Measurements from ENCODE around the gene CIAO3. TPM values are rescaled to one million over a fixed set of nuclear protein-coding genes. Genes with fewer than 3 reads are reported as not detected.
A peak's percentile ranks its signal among the peaks of the same experiment; 100 is the strongest.

The CIAO3 gene
- total RNA-seq, 1 experiment from 2014 or later, result 32.8 TPM

DNA sequence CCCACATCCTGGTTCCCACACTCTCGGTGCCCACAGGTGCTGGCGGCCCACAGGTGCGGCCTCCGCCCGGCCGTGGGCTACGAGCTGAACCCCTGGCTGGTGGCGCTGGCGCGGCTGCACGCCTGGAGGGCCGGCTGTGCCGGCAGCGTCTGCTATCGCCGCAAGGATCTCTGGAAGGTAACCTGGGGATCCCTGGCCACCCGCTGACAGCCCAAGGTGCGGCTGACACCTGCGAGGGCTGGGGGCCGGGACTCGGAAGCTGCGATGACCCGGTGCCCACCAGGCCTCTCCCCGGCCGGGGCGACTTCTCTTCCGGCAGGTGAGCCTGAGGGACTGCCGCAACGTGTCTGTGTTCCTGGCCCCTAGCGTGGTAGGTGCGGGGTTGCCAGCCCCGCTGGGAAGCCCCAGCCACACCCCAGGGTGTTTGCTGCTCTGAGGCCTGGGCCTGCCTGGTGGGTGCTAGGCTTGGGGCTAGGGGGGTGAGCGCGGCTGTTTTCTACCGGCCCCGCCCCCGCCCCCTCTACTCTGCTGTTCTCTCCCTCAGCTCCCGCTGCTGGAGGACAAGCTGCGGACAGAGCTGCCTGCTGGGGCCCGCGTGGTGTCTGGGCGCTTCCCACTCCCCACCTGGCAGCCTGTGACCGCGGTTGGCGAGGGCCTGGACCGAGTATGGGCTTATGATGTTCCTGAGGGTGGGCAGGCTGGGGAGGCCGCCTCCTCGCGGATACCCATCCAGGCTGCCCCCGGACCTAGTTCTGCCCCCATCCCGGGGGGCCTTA lies 18.8 kb downstream of the CIAO3 start (continued):
- no peak for TF ChIP-seq CEBPB (IDR thresholded peaks at IDR 0.05; ENCODE audit: low read depth)

DNA sequence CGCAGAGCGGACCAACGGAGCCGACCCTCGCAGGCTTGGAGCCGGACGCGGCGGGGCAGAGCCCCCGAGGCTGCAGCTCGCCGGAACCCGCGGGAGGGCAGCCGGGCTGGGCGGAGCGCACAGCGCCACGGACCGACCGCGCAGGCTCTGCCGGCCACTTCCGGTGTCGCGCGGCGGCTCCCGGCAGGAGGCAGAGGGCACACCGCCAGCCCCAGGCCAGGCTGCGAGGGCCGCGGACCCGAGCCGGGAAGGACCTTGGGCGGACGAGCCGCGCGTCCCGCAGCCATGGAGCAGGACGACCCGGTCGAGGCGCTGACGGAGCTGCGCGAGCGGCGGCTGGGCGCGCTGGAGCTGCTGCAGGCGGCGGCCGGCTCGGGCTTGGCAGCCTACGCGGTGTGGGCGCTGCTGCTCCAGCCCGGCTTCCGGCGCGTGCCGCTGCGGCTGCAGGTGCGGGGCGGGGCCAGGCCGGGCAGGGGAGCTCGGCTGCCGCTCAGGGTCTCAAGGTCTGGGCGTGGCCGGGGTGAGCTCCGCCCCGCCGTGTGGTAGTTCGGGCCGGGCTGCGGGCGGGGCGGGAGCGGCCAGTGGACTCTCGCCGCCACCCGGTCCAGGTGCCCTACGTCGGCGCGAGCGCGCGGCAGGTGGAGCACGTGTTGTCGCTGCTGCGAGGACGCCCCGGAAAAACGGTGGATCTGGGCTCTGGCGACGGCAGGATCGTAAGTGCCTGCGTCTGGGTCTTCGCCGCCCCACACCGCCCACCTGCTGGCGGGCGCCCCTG lies 19.6 kb downstream of the CIAO3 start, which contains the start of gene ANTKMT:
ANTKMT (plus strand) TSS at position 157 of the 775 bp plus-strand sequence; CDS start at position 286, 129 bp downstream.
- Histone ChIP-seq H3K9ac (ENCODE audit: low read length) (peak within 1 kb of the TSS; percentile 98), H3K9me2 (ENCODE audit: insufficient read depth) (no peaks in the 10 kb centered on the region), H3K9me3 (ENCODE audit: control insufficient read depth in 1 of 2, insufficient read depth in 1 of 2, low read depth in 1 of 2, low read length in 2 of 2) (no peaks in the 10 kb centered on the region), H3K27me3 (ENCODE audit: insufficient read depth, low read length) (no peaks in the 10 kb centered on the region), H3K4me2 (ENCODE audit: low read length) (peak within 1 kb of the TSS; percentile 80), H3K4me1 (ENCODE audit: control insufficient read depth in 1 of 2, insufficient read depth in 2 of 2, low read length in 2 of 2) (peaks cover 33 to 68% of the 10 kb centered on the region in 2 experiments), H3K36me3 (ENCODE audit: control insufficient read depth in 1 of 2, insufficient read depth in 2 of 2, low read length in 2 of 2) (no peaks in the 10 kb centered on the region), H2AFZ (ENCODE audit: low read depth, low read length, poor library complexity, severe bottlenecking) (no peak within 1 kb of the TSS), H3K27ac (ENCODE audit: low read depth, low read length) (peak within 1 kb of the TSS; percentile 100), H3K79me2 (ENCODE audit: insufficient read depth, low read length) (peaks cover 21% of the 10 kb centered on the region), H4K20me1 (ENCODE audit: insufficient read depth) (peaks cover 3% of the 10 kb centered on the region; the same call in 1 of the 2 replicates), H3K4me3 (replicated peaks in 1 of 2; ENCODE audit: low read depth in 1 of 2, low read length in 2 of 2) (peak within 1 kb of the TSS; percentile 82 to 87)
- intact Hi-C loops (cut with micrococcal nuclease), result no loop called here
- TF ChIP-seq TCF7L2 (IDR thresholded peaks at IDR 0.05; ENCODE audit: borderline replicate concordance, extremely low read depth, insufficient read depth, insufficient read length) (peak; percentile 32), FOSL1 (IDR thresholded peaks at IDR 0.05; ENCODE audit: low read depth) (no peak), RAD21 (IDR thresholded peaks at IDR 0.05; ENCODE audit: low read depth) (no peak), CEBPB (IDR thresholded peaks at IDR 0.05; ENCODE audit: low read depth) (no peak), SP1 (IDR thresholded peaks at IDR 0.05; ENCODE audit: low read depth) (no peak), ELF1 (IDR thresholded peaks at IDR 0.05; ENCODE audit: borderline replicate concordance, low read depth) (no peak), ZFX (IDR thresholded peaks at IDR 0.05) (peak; percentile 93), JUND (IDR thresholded peaks at IDR 0.05) (no peak), POLR2AphosphoS5 (IDR thresholded peaks at IDR 0.05; ENCODE audit: low read depth, low read length) (peak; percentile 81), ZNF274 (IDR thresholded peaks at IDR 0.05; ENCODE audit: low read depth, low read length) (no peak), SIN3A (IDR thresholded peaks at IDR 0.05; ENCODE audit: low read depth) (no peak), YY1 (IDR thresholded peaks at IDR 0.05; ENCODE audit: extremely low read depth, insufficient replicate concordance, low read depth, low read length) (peak; percentile 30), CBX3 (IDR thresholded peaks at IDR 0.05; ENCODE audit: low read depth) (no peak), POLR2A (IDR thresholded peaks at IDR 0.05; ENCODE audit: borderline replicate concordance, extremely low read depth, insufficient read depth, insufficient read length) (peak; percentile 90), EZH2phosphoT487 (IDR thresholded peaks at IDR 0.05; ENCODE audit: borderline replicate concordance) (no peak), EZH2 (IDR thresholded peaks at IDR 0.05) (no peak)
- TF ChIP-seq, protein P1, sequence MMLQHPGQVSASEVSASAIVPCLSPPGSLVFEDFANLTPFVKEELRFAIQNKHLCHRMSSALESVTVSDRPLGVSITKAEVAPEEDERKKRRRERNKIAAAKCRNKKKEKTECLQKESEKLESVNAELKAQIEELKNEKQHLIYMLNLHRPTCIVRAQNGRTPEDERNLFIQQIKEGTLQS (IDR thresholded peaks at IDR 0.05), result no peak
- TF ChIP-seq, protein P2, sequence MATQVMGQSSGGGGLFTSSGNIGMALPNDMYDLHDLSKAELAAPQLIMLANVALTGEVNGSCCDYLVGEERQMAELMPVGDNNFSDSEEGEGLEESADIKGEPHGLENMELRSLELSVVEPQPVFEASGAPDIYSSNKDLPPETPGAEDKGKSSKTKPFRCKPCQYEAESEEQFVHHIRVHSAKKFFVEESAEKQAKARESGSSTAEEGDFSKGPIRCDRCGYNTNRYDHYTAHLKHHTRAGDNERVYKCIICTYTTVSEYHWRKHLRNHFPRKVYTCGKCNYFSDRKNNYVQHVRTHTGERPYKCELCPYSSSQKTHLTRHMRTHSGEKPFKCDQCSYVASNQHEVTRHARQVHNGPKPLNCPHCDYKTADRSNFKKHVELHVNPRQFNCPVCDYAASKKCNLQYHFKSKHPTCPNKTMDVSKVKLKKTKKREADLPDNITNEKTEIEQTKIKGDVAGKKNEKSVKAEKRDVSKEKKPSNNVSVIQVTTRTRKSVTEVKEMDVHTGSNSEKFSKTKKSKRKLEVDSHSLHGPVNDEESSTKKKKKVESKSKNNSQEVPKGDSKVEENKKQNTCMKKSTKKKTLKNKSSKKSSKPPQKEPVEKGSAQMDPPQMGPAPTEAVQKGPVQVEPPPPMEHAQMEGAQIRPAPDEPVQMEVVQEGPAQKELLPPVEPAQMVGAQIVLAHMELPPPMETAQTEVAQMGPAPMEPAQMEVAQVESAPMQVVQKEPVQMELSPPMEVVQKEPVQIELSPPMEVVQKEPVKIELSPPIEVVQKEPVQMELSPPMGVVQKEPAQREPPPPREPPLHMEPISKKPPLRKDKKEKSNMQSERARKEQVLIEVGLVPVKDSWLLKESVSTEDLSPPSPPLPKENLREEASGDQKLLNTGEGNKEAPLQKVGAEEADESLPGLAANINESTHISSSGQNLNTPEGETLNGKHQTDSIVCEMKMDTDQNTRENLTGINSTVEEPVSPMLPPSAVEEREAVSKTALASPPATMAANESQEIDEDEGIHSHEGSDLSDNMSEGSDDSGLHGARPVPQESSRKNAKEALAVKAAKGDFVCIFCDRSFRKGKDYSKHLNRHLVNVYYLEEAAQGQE (IDR thresholded peaks at IDR 0.05; ENCODE audit: low read depth), result no peak
- DNase-seq (ENCODE audit: low read depth, low spot score) (no peak), ATAC-seq (peak; percentile 71)
- BruUV-seq (replicated peaks), result no TSS peak
- ChIA-PET CTCF (interaction anchor here (0.7 to 2.6 kb wide), 5 partner anchors 9 to 336 kb away, joined by 3 to 11 read pairs (median 6); partner anchors contain the start of gene MSLN), RAD21 (ENCODE audit: low non-redundant PET in 1 of 2, low total read pairs in 2 of 2, uncharacterized antibody in 2 of 2, unreplicated experiment in 2 of 2) (interaction anchor here in 1 of 2 experiments (1.0 kb wide), 1 partner anchor 67 kb away, joined by 3 read pairs; the partner anchor contains the start of genes CHTF18 and RPUSD1), POLR2A (interaction anchor here (0.6 to 1.4 kb wide), 5 partner anchors 9 to 368 kb away, joined by 3 to 7 read pairs (median 5); partner anchors contain the start of genes CIAO3 and MSLN)
